C4-2B (cell line): ENCODE measurements around the gene FGF19.

Source experiments
- H3K27ac ChIP-seq: fragments of 450-650 bp; 2 replicates; pipeline ENCODE4 v1.5.1; 2017
- CTCF ChIP-seq: fragments of 450-650 bp; conservative IDR thresholded peaks from 2 replicates; pipeline ENCODE4 v1.5.1; 2017; ENCODE audit warnings: mild to moderate bottlenecking
- ZFX ChIP-seq: fragments of 450-650 bp; IDR thresholded peaks from 2 replicates; pipeline ENCODE4 v1.6.1; 2017

FGF19 gene

GRCh38 chr11:69718147-69718546 lies 14.3 kb upstream of the FGF19 start:
- no peak overlapping the region for H3K27ac ChIP-seq
- TF ChIP-seq CTCF (peak; percentile 69), ZFX (no peak)

GRCh38 chr11:69716891-69717747 lies 13.3 kb upstream of the FGF19 start:
- no peak overlapping the region for H3K27ac ChIP-seq
- TF ChIP-seq ZFX (no peak), CTCF (no peak)

- no peak overlapping the region for H3K27ac ChIP-seq
- TF ChIP-seq ZFX, result no peak
- no peak for TF ChIP-seq CTCF
Measured at GRCh38 chr11:69716099-69716498, 12.3 kb upstream of the FGF19 start.

- no peak overlapping the region for H3K27ac ChIP-seq
- no peak for TF ChIP-seq CTCF
- no peak for TF ChIP-seq ZFX
Measured at GRCh38 chr11:69715446-69715845, 11.6 kb upstream of the FGF19 start.

- H3K27ac ChIP-seq, result no peak overlapping the region
- TF ChIP-seq ZFX (no peak), CTCF (no peak)
Measured at GRCh38 chr11:69711822-69712801, 8.3 kb upstream of the FGF19 start.

GRCh38 chr11:69708736-69709401 lies 5.0 kb upstream of the FGF19 start:
- no peak for TF ChIP-seq ZFX
- no peak for TF ChIP-seq CTCF
- no peak overlapping the region for H3K27ac ChIP-seq
